ENCODE measurements around the gene PACS1. TPM values are rescaled to one million over a fixed set of nuclear protein-coding genes. Genes with fewer than 3 reads are reported as not detected.
"Not testable (repeated sequence)": the region's sequence is repeated elsewhere in the genome, so short reads cannot be mapped to it uniquely, and the experiment has no call there.

Gene PACS1
- total RNA-seq, 1 donor from 2014 or later, result 22.6 TPM

GRCh38 chr11:66248903-66249302 is 178.8 kb downstream of the PACS1 start:
- no peak for DNase-seq (ENCODE audit: low read depth in 2 of 2)

DNA sequence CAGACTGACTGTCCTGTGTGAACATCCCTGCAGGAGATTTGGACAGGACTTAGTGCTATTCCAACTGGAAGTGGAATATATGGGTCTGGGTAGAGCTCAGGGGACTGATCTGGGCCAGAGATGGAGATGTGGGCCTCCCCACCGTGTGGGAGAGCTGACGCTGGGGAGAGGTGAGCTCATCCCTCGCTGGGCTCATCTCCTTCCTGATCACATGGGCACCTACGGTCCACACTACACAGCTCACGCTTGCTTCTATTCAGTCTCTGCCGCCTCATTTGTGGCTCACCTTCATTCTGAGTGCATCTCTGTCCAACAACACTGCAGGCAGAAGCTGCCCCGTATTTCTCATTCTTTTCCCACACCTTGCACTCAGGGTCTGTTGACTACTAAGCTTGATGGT is 181.7 kb downstream of the PACS1 start:
- DNase-seq (ENCODE audit: low read depth in 2 of 2), result peak in 1 of 2 donors; percentile 20

DNA sequence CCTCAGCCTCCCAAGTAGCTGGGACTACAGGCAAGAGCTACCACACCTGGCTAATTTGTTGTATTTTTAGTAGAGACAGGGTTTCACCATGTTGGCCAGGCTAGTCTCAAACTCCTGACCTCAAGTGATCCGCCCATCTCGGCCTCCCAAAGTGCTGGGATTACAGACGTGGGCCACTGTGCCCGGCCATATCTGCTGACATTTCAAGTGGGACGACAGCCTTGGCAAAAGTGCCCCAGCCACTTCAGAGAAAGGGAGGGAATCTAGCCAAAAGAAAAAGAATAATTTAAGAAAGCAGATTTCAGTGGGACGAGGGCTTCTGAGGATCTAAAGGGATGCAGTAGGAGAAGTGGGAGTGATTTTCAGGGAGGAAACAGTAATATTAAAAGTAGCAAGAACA is 183.0 kb downstream of the PACS1 start:
- not testable (repeated sequence) for DNase-seq (ENCODE audit: low read depth in 2 of 2)

DNA sequence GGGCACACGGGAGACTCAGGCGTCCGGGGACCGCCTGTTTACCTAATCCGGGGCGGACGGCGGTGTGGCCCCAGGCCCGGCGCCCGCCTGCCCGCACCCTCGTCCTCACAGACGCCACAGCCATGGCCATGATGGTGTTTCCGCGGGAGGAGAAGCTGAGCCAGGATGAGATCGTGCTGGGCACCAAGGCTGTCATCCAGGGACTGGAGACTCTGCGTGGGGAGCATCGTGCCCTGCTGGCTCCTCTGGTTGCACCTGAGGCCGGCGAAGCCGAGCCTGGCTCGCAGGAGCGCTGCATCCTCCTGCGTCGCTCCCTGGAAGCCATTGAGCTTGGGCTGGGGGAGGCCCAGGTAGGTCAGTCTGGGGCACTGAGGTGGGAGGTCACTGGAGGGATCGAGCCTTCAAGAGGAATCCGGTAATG is 188.4 kb downstream of the PACS1 start:
- DNase-seq (ENCODE audit: low read depth in 2 of 2), result no peak

- no peak for DNase-seq (ENCODE audit: low read depth in 2 of 2)
Measured at GRCh38 chr11:66259225-66259624, 189.2 kb downstream of the PACS1 start.

DNA sequence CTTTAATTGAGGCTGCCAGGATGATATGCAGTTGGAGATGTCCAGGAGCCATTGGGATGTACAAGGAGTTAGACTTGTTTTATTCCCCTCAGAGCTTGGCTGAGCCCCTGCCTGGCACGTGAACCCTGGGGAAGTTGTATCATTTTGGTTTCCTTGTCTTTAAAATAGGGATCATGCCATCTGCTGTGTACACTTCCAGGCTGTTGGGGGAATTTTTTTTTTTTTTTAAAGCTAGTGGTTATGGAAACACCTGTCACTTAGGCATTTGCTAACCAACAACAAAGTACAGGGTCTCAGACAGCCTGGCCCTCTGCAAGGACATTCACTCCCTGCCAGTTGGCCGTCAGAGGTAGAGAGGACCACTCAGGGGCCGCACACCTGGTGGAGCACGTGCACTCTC is 189.9 kb downstream of the PACS1 start:
- no peak for DNase-seq (ENCODE audit: low read depth in 2 of 2)

DNA sequence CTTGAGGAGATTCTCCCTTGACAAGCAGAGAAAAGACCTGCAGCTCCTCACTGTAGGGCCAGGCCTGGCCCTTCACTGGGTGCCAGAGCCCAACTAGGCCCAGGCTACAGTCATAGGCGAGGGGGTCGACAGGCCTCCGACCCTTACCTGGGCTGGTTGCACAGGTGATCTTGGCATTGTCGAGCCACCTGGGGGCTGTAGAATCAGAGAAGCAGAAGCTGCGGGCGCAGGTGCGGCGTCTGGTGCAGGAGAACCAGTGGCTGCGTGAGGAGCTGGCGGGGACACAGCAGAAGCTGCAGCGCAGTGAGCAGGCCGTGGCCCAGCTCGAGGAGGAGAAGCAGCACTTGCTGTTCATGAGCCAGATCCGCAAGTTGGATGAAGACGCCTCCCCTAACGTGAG is 191.5 kb downstream of the PACS1 start:
- no peak for DNase-seq (ENCODE audit: low read depth in 2 of 2)

- DNase-seq (ENCODE audit: low read depth in 2 of 2), result no peak
Measured at GRCh38 chr11:66262191-66262590, 192.1 kb downstream of the PACS1 start.

DNA sequence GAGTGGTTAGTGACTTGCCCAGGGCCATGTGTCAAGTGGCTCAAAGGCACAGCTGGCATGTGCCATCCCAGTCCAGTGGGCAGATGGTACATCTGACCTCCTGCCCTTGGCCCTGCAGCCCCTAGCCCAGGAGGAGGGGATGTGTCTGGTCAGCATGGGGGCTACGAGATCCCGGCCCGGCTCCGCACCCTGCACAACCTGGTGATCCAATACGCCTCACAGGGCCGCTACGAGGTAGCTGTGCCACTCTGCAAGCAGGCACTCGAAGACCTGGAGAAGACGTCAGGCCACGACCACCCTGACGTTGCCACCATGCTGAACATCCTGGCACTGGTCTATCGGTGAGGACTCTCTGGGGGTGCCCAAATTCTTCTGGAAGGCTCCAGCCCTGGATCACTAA is 192.6 kb downstream of the PACS1 start:
- DNase-seq (ENCODE audit: low read depth in 2 of 2), result no peak

GRCh38 chr11:66263231-66263630 is 193.2 kb downstream of the PACS1 start:
- DNase-seq (ENCODE audit: low read depth in 2 of 2), result no peak

DNA sequence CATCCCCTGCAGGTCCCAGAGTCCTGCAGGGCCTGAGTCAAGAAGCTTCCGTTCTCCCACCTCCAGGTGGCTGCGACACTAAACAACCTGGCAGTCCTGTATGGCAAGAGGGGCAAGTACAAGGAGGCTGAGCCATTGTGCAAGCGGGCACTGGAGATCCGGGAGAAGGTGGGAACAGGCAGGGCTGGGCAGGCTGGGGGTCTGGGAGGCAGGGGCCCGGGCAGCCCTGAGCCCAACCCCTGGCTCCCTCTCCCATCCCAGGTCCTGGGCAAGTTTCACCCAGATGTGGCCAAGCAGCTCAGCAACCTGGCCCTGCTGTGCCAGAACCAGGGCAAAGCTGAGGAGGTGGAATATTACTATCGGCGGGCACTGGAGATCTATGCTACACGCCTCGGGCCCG is 193.7 kb downstream of the PACS1 start:
- DNase-seq (ENCODE audit: low read depth in 2 of 2), result no peak

DNA sequence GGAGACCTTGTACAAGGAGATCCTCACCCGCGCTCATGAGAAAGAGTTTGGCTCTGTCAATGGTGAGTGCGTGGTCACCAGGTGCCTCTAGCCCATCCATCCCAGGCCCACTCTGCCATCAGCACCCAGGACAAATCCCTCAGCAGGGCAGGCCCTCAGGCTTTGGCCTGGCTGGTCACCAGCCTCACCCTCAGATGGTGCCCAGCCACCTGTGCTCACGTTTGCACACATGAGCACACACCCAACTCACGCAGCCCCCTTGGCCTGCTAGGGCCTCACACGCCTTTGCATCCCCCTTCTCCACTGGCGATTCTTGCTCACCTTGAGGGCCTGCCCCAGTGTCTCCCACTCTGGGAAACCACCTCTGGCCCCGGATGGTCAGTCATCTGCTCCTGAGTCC is 194.3 kb downstream of the PACS1 start:
- no peak for DNase-seq (ENCODE audit: low read depth in 2 of 2)

DNA sequence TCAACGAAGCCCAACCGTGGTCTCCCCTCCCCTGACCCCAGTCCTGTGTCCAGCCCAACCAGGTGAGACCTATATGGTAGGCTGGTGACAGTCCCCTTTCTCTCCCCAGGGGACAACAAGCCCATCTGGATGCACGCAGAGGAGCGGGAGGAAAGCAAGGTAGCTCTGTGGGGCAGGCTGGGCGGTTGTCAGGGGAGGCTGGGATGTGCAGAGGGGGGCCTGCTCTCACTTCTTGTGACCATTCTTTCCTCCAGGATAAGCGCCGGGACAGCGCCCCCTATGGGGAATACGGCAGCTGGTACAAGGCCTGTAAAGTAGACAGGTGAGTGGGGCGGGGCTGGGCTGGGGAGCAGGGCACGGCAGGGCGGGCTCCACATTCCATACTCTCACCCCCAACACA is 194.8 kb downstream of the PACS1 start:
- no peak for DNase-seq (ENCODE audit: low read depth in 2 of 2)

- DNase-seq (ENCODE audit: low read depth in 2 of 2), result no peak
Measured at GRCh38 chr11:66265531-66266377, 195.7 kb downstream of the PACS1 start.

DNA sequence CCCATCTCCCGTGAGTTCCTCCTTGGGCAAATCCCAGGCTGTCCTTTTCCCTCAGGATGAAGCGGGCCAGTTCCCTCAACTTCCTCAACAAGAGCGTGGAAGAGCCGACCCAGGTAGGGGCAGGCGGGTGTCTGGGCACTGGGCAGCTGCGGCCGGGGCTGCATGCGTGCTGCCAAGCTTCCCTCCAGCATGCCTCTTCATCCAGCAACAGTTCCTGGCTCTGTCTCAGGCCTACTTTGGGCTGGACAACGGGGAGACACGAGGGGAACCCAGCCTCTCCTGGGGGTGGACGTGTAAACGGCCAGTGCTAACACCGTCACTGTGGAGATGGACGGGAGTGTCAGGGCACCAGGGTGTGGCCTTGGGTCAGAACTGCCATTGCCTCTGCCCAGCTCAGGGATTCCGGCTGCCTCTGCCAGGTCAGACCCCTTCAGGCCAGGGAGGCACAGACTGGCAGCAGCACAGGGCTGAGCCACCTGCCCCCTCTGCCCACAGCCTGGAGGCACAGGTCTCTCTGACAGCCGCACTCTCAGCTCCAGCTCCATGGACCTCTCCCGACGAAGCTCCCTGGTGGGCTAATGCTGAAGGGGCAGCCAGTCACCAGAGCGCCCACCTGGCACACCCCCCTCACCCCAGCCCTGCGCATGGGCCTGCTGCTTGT is 196.4 kb downstream of the PACS1 start:
- DNase-seq (ENCODE audit: low read depth in 2 of 2), result no peak

- DNase-seq (ENCODE audit: low read depth in 2 of 2), result no peak
Measured at GRCh38 chr11:66267039-66267378, 196.9 kb downstream of the PACS1 start.

GRCh38 chr11:66267379-66268243 is 197.5 kb downstream of the PACS1 start:
- DNase-seq (ENCODE audit: low read depth in 2 of 2), result peak; percentile 91 to 95

DNA sequence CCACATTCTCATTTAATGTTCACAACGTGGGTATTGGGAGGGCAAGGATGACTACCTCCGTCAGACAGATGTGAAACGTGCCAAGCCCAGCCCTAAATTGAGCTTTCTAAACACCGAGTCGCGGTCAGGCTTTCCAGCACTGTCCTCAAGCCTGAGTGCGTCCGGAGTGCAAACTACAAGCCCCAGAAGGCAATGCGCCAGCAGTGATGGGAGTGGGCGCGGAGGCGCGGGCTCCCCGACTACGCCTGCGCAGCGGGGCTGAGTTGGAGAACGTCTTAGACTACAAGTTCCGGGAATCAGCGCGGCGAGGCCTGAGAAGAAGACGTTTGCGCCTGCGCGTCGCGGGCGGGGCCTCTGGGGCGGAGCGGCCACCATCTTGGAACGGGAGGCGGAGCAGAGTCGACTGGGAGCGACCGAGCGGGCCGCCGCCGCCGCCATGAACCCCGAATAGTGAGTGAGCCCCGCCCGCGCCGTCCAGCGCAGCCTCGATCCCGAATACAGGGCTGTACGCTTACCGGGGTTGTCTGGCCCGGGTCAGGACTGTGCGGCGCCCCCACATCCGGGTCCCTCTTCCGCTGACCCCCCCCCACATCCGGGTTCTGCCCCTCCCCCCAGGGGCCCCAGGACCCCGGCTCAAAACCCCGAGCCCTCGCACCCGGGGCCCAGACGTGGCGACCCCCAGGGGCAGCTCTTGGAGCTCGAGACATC is 198.3 kb downstream of the PACS1 start, which contains the start of gene RAB1B:
Gene RAB1B (plus strand): TSS at position 396 of the 708 bp plus-strand sequence. CDS start 41 bp downstream, at position 437.
- peak; percentile 99 to 100 for DNase-seq (ENCODE audit: low read depth in 2 of 2)

DNA sequence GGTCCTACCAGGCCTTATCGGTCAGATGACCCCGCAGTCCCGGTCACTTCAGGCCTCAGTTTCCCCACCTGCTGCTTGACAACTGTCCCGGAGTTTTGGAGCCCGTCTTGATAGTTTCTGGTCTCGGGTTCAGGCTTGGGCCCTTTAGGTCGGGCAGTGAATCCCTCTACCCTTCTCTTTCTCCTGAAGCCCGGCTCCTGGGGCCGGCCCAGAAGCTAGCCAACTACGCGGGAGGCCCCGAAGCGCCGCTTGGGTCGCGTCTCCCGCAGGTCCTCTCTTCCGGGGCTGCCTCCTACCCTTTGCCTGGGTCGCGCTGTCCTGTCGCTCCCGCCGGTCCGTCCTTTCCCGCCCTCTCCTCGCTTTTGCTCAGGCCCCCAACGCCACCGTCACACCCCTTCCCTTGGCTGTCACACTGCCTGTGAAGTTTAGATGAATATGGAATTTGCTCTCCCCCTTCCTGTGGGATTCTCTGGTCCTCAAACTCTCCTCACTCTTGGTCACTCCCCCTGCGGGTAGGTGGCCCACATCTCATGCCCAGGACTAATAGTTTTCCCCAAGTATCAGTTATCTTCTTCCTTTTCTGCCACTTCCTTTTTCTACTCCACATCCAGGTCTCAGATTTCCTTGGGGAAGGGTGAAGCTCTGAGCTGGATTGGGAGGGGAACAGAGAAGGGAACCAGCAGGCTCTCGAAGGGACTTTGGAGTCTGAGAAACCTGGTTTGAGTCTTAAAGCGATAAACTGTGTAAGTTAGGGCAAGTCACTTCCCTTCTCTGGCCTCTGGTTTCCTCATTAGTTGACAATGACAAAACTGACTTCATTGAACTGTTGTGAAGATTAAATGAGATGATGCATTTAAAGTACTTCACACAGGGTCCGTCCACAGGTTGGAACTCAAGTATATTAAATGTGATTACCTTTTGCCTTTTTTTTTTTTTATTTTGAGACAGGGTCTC is 199.2 kb downstream of the PACS1 start:
- peak; percentile 21 to 32 for DNase-seq (ENCODE audit: low read depth in 2 of 2)

DNA sequence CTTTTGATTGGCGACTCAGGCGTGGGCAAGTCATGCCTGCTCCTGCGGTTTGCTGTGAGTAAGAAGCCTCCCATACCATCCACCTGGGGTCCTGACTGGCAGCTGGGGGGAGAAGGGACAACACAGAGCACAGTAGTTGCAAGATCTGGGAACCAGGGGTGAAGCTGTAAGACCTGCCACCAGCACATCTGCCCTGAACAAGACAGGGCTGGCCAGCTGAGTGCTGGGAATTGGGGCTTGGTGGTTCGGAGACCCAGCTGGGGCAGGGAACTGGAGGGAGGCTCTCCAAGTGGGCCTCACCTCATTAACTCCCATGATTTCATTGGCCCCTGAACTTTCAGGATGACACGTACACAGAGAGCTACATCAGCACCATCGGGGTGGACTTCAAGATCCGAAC is 201.7 kb downstream of the PACS1 start:
- DNase-seq (ENCODE audit: low read depth in 2 of 2), result no peak
